IPS-18c (cell line): Measurements from ENCODE around the gene EEF1E1.

Experiments used
- H3K4me3 ChIP-seq: 2 replicates; pipeline ENCODE4 v1.7.0; 2013; ENCODE audit warnings: low read depth, mild to moderate bottlenecking, low read length, moderate library complexity; ENCODE audit not compliant: insufficient read depth
- H3K9me3 ChIP-seq: one replicate; pipeline ENCODE4 v1.6.1; 2013; ENCODE audit warnings: mild to moderate bottlenecking, low read length, moderate library complexity; ENCODE audit not compliant: control insufficient read depth, insufficient read depth

Gene EEF1E1

GRCh38 chr6:8103726-8104125 lies 1.4 kb upstream of the EEF1E1 start:
- Histone ChIP-seq H3K4me3 (no peak overlapping the region), H3K9me3 (no peaks in the 10 kb centered on the region)

GRCh38 chr6:8100159-8100854 lies 2.0 kb downstream of the EEF1E1 start:
- H3K4me3 ChIP-seq: no peak overlapping the region

GRCh38 chr6:8090650-8091049 lies 11.7 kb downstream of the EEF1E1 start:
- H3K9me3 ChIP-seq: no peaks in the 10 kb centered on the region
- no peak overlapping the region for H3K4me3 ChIP-seq

More at GRCh38 chr6:8100159-8100854, 2.0 kb downstream of the EEF1E1 start:
- H3K9me3 ChIP-seq: no peaks in the 10 kb centered on the region

GRCh38 chr6:8088886-8089285 lies 13.5 kb downstream of the EEF1E1 start:
- no peak overlapping the region for H3K4me3 ChIP-seq
- H3K9me3 ChIP-seq: no peaks in the 10 kb centered on the region

- Histone ChIP-seq H3K9me3 (no peaks in the 10 kb centered on the region), H3K4me3 (no peak overlapping the region)
These were observed 14.2 kb downstream of the EEF1E1 start for GRCh38 chr6:8087870-8088754.

- Histone ChIP-seq H3K9me3 (no peaks in the 10 kb centered on the region), H3K4me3 (no peak overlapping the region)
These were observed 15.5 kb downstream of the EEF1E1 start for GRCh38 chr6:8086755-8087306.

GRCh38 chr6:8085053-8085511 lies 17.3 kb downstream of the EEF1E1 start:
- no peaks in the 10 kb centered on the region for H3K9me3 ChIP-seq
- H3K4me3 ChIP-seq: no peak overlapping the region

GRCh38 chr6:8084586-8084985 lies 17.8 kb downstream of the EEF1E1 start:
- Histone ChIP-seq H3K4me3 (no peak overlapping the region), H3K9me3 (no peaks in the 10 kb centered on the region)

GRCh38 chr6:8082954-8083858 lies 19.1 kb downstream of the EEF1E1 start:
- Histone ChIP-seq H3K4me3 (no peak overlapping the region), H3K9me3 (no peaks in the 10 kb centered on the region)

GRCh38 chr6:8082572-8082953 lies 19.8 kb downstream of the EEF1E1 start:
- no peak overlapping the region for H3K4me3 ChIP-seq
- H3K9me3 ChIP-seq: no peaks in the 10 kb centered on the region

GRCh38 chr6:8080362-8081151 lies 21.8 kb downstream of the EEF1E1 start:
- H3K4me3 ChIP-seq: no peak overlapping the region

GRCh38 chr6:8079126-8079525 lies 23.2 kb downstream of the EEF1E1 start:
- Histone ChIP-seq H3K9me3 (no peaks in the 10 kb centered on the region), H3K4me3 (no peak overlapping the region)

More at GRCh38 chr6:8080362-8081151, 21.8 kb downstream of the EEF1E1 start:
- H3K9me3 ChIP-seq: no peaks in the 10 kb centered on the region

GRCh38 chr6:8077991-8078390 lies 24.4 kb downstream of the EEF1E1 start:
- no peak overlapping the region for H3K4me3 ChIP-seq
- no peaks in the 10 kb centered on the region for H3K9me3 ChIP-seq

GRCh38 chr6:8075704-8076103 lies 26.6 kb downstream of the EEF1E1 start:
- H3K4me3 ChIP-seq: no peak overlapping the region
- H3K9me3 ChIP-seq: no peaks in the 10 kb centered on the region

GRCh38 chr6:8075185-8075584 lies 27.2 kb downstream of the EEF1E1 start:
- Histone ChIP-seq H3K9me3 (no peaks in the 10 kb centered on the region), H3K4me3 (no peak overlapping the region)

GRCh38 chr6:8074213-8074612 lies 28.1 kb downstream of the EEF1E1 start:
- no peak overlapping the region for H3K4me3 ChIP-seq

More at GRCh38 chr6:8074213-8074612, 28.1 kb downstream of the EEF1E1 start:
- H3K9me3 ChIP-seq: no peaks in the 10 kb centered on the region
